ENCODE results near the gene RAI1. TPM values are rescaled to one million over a fixed set of nuclear protein-coding genes. Genes with fewer than 3 reads are reported as not detected.

The RAI1 gene
- total RNA-seq, 4 donors from 2014 or later: 20.3 to 46.1 (median 30.4) TPM

- Histone ChIP-seq H3K27me3 (no peaks in the 10 kb centered on the region), H3K4me1 (peaks cover 70% of the 10 kb centered on the region), H3K36me3 (no peaks in the 10 kb centered on the region), H3K9me3 (no peaks in the 10 kb centered on the region), H3K4me3 (no peak overlapping the region), H3K27ac (peak overlapping the region; percentile 83)
- no peak for DNase-seq (ENCODE audit: low spot score in 2 of 2)
- WGBS: 63% methylated on average over 13 of the region's 14 CpGs
- TF ChIP-seq POLR2AphosphoS5 (IDR thresholded peaks at IDR 0.05) (no peak), POLR2A (IDR thresholded peaks at IDR 0.05) (no peak), EP300 (IDR thresholded peaks at IDR 0.05) (no peak), CTCF (IDR thresholded peaks at IDR 0.05) (no peak)
Observed at GRCh38 chr17:17730250-17730935, 49.1 kb downstream of the RAI1 start.

- H3K27ac ChIP-seq: peak overlapping the region; percentile 83
- TF ChIP-seq POLR2AphosphoS5 (IDR thresholded peaks at IDR 0.05) (no peak), EP300 (IDR thresholded peaks at IDR 0.05) (no peak), POLR2A (IDR thresholded peaks at IDR 0.05) (no peak), CTCF (IDR thresholded peaks at IDR 0.05) (no peak)
- DNase-seq (ENCODE audit: low spot score in 2 of 2): no peak
- no peak overlapping the region for H3K4me3 ChIP-seq
- H3K9me3 ChIP-seq: no peaks in the 10 kb centered on the region
- 66% methylated on average over 4 of the region's 4 CpGs for WGBS
- no peaks in the 10 kb centered on the region for H3K36me3 ChIP-seq
- no peaks in the 10 kb centered on the region for H3K27me3 ChIP-seq
- peaks cover 74% of the 10 kb centered on the region for H3K4me1 ChIP-seq
Observed at GRCh38 chr17:17732444-17732843, 51.2 kb downstream of the RAI1 start.

- Histone ChIP-seq H3K4me3 (no peak overlapping the region), H3K36me3 (no peaks in the 10 kb centered on the region), H3K4me1 (peaks cover 74% of the 10 kb centered on the region), H3K27me3 (no peaks in the 10 kb centered on the region), H3K27ac (peak overlapping the region; percentile 83), H3K9me3 (no peaks in the 10 kb centered on the region)
- TF ChIP-seq POLR2AphosphoS5 (IDR thresholded peaks at IDR 0.05) (no peak), CTCF (IDR thresholded peaks at IDR 0.05) (no peak), POLR2A (IDR thresholded peaks at IDR 0.05) (no peak), EP300 (IDR thresholded peaks at IDR 0.05) (no peak)
- 55% methylated on average over 9 of the region's 9 CpGs for WGBS
- DNase-seq (ENCODE audit: low spot score in 2 of 2): no peak
Observed at GRCh38 chr17:17732892-17733670, 51.8 kb downstream of the RAI1 start.

GRCh38 chr17:17736205-17737183 is 55.2 kb downstream of the RAI1 start:
- Histone ChIP-seq H3K27me3 (no peaks in the 10 kb centered on the region), H3K27ac (no peak overlapping the region), H3K36me3 (no peaks in the 10 kb centered on the region), H3K9me3 (no peaks in the 10 kb centered on the region), H3K4me3 (no peak overlapping the region), H3K4me1 (peaks cover 74% of the 10 kb centered on the region)
- no peak for DNase-seq (ENCODE audit: low spot score in 2 of 2)
- TF ChIP-seq POLR2A (IDR thresholded peaks at IDR 0.05) (no peak), CTCF (IDR thresholded peaks at IDR 0.05) (no peak), POLR2AphosphoS5 (IDR thresholded peaks at IDR 0.05) (no peak), EP300 (IDR thresholded peaks at IDR 0.05) (no peak)
- WGBS: 70% methylated on average over 4 of the region's 5 CpGs

Data from suprapubic skin (tissue), 4 donors.